HG03354 (cell line): ENCODE measurements around the gene MACROD2.

Experiments used
- ATAC-seq: cut with Tn5 transposase; IDR thresholded peaks from one replicate; pipeline ENCODE4 v1.9.1; 2021; ENCODE audit warnings: mild to moderate bottlenecking; ENCODE audit not compliant: unreplicated experiment, poor library complexity, severe bottlenecking

The MACROD2 gene

DNA sequence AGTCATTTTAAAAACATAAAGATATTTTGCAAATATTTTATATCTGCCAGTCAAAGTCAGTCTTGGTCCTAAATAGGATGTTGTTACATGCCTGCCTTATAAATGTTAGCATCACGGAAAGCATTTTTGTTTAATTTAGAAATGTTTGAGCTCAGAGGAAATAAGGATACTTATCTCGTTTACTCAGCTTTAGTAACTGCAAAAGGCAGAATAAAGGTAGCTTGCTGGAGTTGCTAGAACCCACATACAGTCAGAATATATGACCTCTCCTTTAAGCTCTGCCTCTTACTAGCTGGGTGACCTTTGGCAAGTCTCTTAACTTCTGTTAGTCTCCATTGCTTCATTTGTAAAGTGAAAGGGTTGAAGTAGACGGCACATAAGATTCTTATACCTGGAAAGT is 1710.7 kb downstream of the MACROD2 start:
- no peak for ATAC-seq

DNA sequence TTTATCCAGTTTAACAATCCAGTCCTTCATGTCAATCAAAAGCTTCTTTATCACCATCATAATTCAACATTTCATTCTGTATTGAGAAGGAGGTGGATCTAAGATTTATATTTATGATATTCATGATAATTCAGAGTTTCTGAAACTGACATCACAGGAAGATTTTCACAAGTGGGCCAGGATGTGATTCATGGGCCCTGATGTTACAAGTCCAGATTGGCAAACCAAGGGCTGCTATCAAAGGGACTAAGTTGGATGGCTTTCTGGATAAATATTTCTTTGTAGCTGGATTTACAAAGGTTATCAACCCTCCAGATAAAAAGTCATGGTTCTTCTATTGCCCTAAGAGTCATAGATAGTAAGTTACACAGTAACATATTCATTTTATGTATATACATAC is 1711.4 kb downstream of the MACROD2 start:
- no peak for ATAC-seq

DNA sequence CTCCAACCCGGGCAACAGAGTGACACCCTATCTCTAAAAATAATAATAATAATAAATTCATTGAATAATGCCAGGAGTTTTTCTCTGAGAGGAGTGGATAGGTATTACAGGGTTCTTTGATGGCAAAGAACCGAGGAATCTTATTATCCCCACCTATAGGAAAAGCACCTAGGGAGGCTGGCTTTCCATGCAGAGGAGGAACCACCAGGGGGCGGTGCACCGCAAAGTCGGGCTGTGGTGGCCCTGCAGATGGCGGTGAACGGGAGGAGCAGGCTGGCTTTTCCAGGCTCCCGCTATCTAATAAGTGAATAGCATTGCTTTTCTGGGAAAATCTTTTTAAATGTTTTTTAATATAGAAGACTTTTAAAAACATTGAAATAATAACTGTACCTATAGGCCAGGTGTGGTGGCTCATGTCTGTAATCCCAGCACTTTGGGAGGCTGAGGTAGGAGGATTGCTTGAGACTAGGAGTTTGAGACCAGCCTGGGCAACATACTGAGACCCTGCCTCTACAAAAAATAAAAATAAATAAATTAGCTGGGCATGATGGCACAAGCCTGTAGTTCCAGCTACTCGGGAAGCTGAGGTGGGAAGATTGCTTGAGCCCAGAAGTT is 1713.8 kb downstream of the MACROD2 start:
- peak; percentile 84 for ATAC-seq

- no peak for ATAC-seq
Observed at GRCh38 chr20:15710636-15711035, 1715.3 kb downstream of the MACROD2 start.

DNA sequence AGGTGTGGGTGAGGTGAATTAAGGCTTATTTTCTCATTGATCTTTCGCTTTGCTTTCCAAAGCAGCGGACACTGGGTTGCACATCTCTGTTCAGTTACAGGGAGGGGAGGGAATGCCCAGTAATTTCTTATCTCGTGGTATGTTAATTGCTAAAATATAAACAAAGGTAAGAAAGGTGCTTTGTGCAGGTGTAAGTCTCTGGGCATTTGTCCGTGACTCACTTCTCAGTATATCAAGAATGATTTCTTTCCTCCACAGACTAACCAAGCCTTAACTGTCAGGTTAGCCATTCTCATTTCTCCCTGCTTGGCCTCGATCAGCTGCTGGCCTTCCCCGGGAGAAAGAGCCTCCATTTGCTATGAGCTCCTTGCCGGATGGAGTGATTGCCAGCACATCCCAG is 1715.9 kb downstream of the MACROD2 start:
- ATAC-seq: no peak

DNA sequence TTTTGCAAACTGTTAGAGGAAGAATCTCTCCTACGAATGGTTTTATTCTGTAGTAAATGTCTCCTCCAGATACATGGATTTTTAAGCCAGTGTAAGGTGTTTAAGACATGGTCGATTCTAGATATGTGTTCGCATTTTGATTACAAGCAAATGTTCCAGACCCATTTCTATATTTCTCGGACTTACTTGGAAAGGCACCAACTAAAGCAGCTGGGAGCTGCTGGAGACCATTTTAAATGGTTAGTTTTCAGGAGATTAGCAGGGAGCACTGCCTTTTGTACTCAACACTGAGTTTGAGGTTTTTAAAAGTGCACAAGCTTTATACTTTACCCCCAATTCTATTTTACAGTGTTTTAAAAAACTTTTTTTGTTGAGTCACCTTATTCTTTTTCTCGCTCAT is 1720.9 kb downstream of the MACROD2 start:
- ATAC-seq: no peak

DNA sequence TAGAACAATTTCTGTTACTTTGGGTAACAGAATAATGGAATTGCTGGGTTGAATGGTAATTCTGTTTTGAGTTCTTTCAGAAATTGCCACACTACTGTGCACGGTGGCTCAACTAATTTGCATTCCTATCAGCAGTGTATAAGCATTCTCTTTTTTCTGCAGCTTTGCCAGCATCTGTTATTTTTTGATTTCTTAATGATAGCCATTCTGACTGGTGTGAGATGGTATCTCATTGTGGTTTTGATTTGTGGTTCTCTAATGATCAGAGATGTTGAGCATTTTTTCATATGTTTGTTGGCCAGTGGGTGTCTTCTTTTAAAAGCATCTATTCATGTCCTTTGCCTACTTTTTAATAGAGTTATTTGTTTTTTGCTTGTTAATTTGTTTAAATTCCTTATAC is 1731.1 kb downstream of the MACROD2 start:
- no peak for ATAC-seq

GRCh38 chr20:15734052-15734451 is 1738.7 kb downstream of the MACROD2 start:
- ATAC-seq: no peak

DNA sequence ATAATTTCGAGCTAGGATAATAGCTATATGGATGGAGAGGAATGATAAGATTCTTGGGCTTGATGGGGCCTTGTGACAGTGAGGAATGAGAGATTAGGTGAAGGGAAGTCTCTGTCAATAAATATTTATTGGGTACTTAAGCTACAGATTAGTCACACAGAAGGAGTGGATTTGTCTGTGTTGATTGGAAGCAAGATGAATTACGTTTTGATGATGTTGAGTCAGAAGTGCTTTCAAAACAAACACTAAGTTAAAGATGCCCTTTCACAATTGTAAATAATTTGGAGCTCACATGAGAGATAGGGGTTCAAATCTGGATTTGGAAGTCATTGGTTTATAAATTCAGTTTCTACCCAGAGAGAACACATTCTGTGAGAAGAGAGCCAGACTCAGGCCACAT is 1743.7 kb downstream of the MACROD2 start:
- no peak for ATAC-seq

GRCh38 chr20:15740046-15740775 is 1744.9 kb downstream of the MACROD2 start:
- ATAC-seq: no peak

DNA sequence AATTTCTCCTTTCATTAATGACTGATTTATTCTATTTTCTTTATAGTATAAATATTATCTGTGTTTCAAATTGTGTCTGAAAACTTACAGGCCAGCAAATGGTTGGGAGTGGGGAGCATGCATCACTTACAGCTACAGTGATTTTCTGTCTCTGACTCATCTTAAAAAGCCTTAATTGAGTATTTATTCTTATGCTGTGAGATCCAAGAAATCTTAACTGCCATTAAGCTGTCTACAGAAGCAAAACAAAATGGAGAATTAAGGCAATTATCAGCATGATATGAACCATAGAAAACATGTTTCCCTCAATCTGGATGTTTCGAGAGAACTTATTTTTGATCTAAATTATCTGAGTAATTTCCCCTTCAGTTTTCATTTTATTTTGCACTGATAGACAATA is 1746.8 kb downstream of the MACROD2 start:
- ATAC-seq: no peak

DNA sequence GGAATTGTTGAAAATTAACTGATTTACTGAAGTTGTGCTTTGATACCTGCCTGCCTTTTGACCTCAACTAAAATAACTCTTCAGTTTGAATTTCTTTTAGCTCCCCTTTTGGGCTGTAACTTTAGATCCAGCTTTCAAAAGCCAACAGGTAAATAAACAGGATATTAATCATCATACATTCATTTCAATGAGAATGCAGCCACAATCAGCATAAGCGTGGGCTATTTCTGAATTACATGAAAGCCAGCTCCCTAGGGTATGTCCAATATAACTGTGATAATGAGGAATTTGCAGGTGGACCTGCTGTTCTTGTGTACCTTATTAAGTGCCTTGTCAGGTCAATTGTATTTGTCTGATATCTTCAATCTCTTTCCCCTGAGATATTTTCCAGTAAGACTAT is 1747.3 kb downstream of the MACROD2 start:
- ATAC-seq: no peak

- no peak for ATAC-seq
Observed at GRCh38 chr20:15756002-15756753, 1760.9 kb downstream of the MACROD2 start.

DNA sequence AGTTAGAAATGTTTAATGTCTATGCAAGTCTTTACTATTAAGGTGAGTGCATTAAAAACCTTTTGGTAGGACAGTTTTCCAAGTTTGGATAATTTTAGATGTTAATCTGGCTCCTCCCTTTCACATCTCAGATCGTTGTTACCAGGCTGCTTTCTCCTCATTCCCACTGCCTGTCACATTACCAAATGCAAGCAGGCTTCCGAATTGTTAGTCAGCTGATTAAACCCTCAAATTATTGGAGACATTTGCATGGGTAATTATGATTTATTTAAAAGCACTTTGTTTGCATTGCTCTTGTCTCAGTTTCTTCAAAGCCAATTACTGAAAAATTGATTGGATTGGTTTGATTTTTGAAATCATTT is 1761.4 kb downstream of the MACROD2 start:
- ATAC-seq: no peak

- ATAC-seq: no peak
Observed at GRCh38 chr20:15759594-15759993, 1764.3 kb downstream of the MACROD2 start.

DNA sequence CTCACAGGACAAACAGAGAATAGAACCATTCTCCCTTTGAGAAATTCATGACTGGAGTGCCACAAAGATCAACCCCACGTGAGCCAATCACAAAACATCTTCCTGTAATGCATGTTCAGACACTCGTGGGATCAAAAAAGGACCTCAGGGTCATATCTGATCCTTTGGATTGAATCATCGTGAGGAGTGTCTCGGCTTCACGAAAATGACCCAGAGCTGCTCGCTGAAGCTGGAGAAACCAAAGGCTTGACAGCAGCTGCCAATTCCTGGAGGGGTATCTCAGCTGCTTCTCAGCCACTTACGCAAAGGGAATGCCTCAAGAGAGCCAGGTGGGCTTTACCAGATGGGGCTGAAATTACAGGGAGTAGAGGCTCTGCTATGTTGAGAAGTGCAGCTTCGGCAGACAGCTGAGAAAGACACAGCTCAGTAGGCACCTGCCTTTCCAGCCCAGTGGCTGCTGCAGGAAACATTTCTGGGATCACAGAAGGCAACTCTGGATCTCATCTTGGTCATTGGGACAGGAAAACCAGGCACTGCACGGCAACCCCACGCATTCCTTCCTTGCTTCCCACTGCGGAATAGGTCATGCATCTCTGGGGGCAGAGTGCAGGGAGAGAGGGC is 1764.8 kb downstream of the MACROD2 start:
- no peak for ATAC-seq

- no peak for ATAC-seq
Observed at GRCh38 chr20:15763366-15763765, 1768.0 kb downstream of the MACROD2 start.

GRCh38 chr20:15767586-15767985 is 1772.3 kb downstream of the MACROD2 start:
- ATAC-seq: no peak

GRCh38 chr20:15767999-15768741 is 1772.9 kb downstream of the MACROD2 start:
- no peak for ATAC-seq

GRCh38 chr20:15772826-15773225 is 1777.5 kb downstream of the MACROD2 start:
- no peak for ATAC-seq
